NCI-H2227 (cell line): ENCODE data around the gene VCP.
"Not testable (repeated sequence)": the region's sequence is repeated elsewhere in the genome, so short reads cannot be mapped to it uniquely, and the experiment has no call there.

Experiments used
- DNase-seq: peaks from one replicate; lab custom pipeline; 2025; ENCODE audit not compliant: unreplicated experiment; lab: John Stamatoyannopoulos, UW

The VCP gene

GRCh38 chr9:35026671-35027070 is 45.8 kb downstream of the VCP start:
- no peak for DNase-seq

- not testable (repeated sequence) for DNase-seq
Measured at GRCh38 chr9:35023443-35023842, 49.0 kb downstream of the VCP start.

GRCh38 chr9:35014517-35014916 is 57.9 kb downstream of the VCP start:
- no peak for DNase-seq

GRCh38 chr9:35010351-35010958 is 62.0 kb downstream of the VCP start:
- no peak for DNase-seq
